Activated CD8-positive, alpha-beta memory T cell treated with anti-CD3 and anti-CD28 coated beads, Interleukin-2, amount 50 U/mL, for 24 hours (primary cell): ENCODE results near the gene KCNQ5.

Experiments
- DNase-seq: peaks from one replicate; pipeline ENCODE4 v3.0.0-alpha.2; 2020; ENCODE audit errors: extremely low read depth

Gene KCNQ5

DNA sequence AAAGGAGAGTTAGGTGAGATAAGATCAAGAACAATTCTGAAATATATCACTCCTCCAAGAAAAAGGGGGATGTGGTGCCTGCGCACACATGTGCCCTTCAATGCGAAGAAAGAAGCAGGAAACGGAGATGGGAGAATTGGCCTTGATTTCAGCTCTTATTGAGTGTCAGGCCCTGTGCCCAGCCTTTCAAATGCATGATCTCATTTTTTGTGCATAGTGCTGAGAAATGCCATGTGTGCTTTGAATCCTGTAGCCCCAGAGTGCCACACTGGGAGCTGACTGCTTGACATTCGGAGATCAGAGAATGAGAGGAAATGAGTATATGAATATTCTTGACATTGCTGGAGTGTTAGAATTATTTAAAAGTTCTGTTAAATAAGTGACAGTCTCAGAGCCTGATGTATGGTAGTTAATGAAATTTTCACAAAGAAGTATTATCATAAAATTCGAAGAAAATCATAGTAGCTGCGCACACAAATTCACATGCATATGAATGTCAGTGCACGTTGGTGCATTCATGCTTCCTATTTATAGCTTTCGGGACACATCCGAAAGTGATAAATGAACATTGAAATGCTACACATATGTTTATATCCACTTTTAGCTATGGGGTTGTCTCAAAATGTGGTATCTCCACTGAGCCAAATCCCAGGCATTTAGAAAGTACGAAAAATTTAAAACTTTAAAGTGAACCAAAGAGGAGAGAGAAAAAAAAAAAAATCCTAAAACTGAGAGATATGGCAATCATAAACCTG, 172.0 kb downstream of the KCNQ5 start:
- no peak for DNase-seq

DNA sequence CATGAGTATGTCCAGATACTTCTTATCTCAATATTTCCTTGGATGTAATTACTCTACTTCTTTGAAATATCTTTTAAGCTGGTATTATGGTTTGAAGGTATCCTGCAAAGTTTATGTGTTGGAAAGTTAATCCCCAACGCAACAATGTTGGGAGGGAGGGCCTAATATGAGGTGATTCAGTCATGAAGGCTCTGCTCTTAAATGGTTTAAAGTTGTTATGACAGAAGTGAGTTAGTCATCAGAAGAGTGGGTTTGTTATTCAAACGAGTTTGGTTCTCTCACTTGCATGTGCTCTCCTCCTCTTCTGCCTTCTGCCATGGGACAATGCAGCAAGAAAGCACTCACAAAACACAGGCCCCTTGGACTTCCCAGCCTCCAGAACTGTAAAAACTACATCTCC, 176.3 kb downstream of the KCNQ5 start:
- DNase-seq: no peak

DNA sequence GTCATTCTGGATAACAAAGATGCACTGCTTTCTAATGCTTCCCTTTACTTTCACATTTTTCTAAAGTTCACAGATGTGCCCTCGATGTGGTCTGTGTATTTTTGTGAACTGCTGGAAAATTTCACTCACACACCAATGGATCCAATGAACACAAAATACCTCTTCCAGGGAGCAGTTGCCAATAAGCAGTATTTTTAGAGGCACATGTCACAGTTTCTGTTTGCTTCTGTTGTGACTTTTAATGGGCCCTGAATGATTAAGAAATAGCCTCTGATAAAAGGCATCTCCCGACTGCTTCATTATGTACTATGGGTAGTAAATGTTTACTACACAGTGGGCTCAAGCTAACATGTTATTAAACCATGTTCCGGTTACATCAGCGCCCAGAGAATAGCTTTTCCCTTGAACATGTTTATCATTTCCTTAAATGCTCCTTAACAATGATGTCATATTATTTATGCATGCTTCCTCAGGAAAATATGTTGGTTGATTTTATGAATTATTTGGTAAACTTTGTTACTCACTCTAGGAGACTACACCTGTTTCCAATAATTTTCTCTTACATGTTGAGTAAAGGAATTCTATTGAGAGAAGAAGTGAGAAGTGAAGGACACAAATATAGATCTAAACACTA, 188.0 kb downstream of the KCNQ5 start:
- no peak for DNase-seq

- no peak for DNase-seq
These were observed 188.9 kb downstream of the KCNQ5 start for GRCh38 chr6:72810571-72811280.

GRCh38 chr6:72811971-72812421, 190.1 kb downstream of the KCNQ5 start:
- DNase-seq: no peak

DNA sequence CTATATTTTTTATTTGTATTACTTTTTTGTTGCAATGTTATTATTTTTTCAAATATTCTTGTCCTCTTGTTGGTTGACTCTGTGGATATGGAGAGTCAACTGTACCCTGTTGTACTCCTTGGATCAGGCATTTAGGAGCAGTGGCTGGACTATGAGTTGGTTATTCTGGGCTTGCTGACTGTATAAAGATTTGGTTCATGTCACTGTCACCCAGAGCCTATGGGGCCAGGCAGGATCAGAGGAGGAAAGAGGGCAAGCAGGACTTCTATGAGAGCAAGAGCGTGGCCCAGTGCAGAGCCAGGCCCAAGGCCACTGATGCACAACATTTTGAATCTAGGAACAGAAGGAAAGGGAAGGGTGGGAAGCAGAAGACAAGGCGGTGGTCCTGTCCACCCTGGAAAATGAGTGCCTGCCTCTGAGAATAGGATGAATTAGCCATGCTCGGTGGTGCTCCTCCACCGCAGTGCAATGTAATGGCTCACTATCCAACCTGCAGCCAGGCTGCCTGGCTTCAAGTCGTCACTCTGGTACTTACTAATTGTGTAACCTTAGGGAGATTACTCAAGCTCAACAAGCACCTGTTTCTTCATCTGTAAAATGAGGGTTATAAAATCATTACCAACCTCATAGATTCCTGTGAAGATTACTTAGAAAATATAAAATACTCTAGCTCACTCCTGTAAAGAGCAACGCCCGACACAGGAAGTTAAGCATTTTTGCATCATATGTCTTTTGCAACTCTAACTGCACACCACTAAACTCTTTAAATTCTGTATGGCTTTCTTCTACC, 192.1 kb downstream of the KCNQ5 start:
- DNase-seq: no peak

DNA sequence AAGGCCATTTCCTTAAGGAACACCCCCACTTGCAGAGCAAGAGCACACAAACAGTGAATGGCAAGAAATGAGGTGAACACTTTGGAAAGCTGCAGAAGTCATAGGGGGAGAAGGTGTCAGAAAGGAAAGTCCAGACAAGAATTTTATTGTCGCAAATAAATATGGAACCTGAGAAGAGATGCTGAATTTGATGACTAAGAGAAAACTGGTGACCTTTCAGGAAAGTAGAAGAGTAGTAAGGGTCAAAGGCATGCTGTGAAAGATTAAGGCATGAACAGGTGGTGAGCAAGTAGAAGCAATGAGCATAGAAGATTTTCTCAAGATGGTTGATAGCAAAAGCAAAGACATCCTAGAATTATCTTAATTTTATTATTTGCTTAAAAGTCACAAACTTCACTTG, 194.2 kb downstream of the KCNQ5 start:
- no peak for DNase-seq

DNA sequence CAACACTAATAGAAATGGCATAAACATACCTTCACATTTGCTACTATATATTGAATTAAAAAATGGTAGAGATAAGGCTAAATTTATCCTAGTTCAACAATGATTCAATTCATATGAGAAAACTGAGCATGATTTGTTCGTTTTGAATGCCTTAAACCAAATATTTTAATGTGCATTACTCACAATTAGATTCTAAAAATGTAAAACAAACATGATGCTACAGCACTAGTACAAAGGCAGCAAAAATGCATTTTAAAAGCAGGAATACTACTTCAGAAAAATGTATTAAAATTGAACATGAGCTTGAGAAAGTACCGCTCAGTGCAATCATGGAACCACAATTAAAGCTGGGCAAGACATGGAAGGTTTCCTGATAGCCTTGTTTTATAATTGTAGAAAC, 195.3 kb downstream of the KCNQ5 start:
- DNase-seq: no peak

DNA sequence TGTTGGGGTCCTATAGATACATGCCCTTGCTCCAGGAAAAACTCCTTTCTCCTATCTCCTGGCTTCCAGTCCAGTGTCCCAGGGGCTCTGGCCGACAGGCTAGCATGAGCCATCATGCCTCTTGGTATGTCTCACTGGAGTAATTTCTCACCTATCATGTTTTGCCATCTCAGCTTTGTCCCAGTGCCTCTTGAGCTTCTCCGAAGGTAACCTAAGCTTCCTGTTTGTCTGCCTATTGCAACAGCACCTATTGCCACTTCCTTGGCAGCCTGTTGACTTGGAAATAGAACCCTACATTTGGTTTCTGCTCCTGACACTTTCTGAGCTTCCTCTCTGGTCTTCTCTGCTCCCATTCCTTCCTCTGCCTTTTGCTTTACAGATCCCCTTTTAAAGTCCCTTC, 197.7 kb downstream of the KCNQ5 start:
- no peak for DNase-seq

DNA sequence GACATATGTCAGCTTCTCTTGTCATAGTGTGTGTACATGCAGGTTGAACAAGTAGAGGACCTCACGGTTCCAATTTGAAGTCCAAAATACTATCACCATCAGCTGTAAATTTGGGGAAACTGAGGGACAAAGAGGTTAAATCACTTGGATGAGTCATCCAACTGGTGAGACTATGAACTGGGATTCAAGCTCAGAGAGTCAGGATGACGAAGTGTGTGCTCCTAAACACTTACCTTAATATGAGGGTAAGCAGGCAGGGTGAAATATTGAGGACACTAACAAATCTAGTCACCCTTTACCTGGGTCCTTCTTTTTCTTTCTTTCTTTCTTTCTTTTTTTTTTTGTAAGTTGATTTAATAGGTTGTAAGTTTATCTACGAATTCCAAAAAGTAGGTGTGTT, 198.3 kb downstream of the KCNQ5 start:
- DNase-seq: no peak

DNA sequence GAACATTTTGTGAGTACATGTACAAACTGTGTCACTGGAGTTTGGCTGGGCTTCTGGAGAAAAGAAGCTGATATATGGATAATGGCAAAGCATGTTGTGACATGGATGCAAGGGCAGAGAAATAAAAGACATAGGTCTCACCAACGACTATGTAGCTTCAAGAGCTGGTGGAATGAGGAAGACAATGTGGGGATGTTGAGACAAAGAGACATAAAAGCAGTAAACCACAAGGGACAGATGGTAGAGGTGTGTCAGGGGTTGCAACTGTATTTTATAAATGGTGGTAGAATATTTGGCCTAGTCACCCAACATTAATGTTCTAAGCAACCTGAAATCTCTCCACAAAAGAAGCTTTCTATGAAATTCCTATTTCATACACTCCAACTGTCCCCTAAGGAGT, 199.0 kb downstream of the KCNQ5 start:
- DNase-seq: no peak

DNA sequence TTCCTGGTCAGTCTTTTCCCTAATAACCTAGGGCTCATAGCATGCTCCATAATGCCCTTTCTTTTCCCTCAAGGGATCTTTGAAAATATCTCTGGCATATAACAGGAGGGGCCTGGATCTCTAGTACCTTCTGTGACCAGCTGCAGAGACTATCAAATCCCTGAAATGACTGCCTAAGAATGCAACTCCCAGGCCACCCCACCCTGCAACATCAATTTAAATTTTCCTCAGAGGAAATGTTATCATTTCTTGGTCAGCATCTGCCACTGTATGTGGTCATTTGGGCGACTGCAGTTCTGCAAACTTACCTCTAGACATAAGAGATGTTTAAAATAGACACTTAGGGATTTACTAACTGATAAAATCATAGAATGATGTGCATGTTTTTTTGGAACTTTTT, 200.2 kb downstream of the KCNQ5 start:
- no peak for DNase-seq

- DNase-seq: no peak
These were observed 200.8 kb downstream of the KCNQ5 start for GRCh38 chr6:72822691-72823090.

DNA sequence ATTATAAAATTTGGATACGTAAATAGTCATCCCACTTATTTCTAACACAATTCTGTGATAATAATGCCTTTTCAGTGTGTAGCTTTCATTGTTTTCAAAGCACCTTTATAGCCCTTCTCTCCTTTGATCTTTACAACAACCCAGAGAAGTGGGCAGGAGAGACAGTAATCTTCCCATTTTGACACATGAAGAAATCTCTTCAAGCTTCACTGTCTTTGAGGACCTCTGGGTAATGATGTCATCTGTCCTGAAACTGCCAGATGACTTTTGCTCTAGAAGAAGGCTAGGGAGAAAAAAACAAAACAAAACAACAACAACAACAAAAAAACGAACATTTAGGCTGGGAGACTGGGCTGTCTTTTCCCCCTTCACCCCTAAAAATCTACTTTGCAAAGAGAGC, 203.0 kb downstream of the KCNQ5 start:
- no peak for DNase-seq

DNA sequence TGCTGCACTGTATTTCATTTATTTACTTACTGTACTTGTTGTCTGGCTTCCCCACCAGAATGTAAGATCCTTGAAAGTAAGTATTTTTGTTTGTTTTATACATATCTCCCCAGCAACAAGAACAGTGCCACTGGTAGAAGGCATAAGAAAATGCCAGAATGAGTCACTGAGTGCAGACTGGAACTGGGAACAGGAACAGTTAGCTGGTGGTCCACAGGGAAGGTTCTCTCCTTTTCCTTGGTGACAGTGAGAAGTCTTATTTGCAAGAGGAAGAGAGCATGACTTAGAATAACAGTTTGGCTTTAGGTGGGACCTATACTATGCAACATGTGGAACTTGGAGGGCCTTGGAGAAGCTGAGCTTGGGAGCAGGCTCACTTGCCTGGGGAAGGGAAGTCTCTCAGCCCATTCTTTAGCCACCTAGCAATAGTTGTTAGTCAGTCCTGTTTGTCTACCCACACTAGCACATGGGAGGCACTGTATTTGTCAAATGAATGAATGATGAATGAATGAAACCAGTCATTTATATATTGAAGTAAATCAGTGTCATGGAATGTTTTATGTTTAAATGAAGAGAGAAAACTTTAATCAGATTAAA, 203.5 kb downstream of the KCNQ5 start:
- DNase-seq: no peak

GRCh38 chr6:72826037-72826436, 204.2 kb downstream of the KCNQ5 start:
- no peak for DNase-seq

GRCh38 chr6:72826744-72827438, 205.0 kb downstream of the KCNQ5 start:
- DNase-seq: no peak

DNA sequence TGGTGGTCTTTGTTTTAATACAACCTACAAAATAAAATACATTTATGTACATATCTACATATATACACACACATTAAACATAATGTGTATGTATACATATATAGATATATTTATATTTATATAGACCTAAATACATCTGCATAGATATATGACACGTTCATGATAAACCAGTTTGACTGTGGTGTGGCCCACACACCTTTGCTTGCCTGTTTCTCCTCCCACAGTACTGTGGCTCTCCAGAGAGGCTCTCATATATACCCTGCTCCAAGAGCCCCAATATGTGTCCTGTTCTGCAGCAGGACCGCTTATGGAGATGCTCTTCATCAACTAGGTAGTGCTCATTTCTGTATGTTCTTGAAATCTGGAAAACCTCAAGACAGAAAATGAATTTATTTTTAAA, 207.0 kb downstream of the KCNQ5 start:
- no peak for DNase-seq

DNA sequence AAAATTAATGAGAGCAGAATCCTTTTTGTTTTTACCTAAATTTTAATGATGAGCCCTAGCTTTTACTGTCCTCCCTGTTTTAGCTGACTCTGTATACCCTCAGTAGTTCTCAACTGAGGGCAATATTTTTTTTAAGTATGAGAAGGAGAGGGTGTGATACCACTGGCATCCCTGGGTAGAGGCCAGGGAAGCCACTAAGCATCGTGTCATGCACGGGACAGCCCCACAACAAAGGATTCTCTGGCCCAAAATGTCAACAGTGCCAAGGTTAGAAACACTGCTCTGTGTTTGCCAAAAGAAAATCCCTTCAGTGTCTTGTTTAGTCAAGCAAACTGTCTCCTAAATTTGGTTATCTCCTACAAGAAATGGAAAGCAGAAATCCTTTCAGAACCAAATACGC, 210.4 kb downstream of the KCNQ5 start:
- DNase-seq: no peak

GRCh38 chr6:72835749-72836148, 213.9 kb downstream of the KCNQ5 start:
- no peak for DNase-seq

DNA sequence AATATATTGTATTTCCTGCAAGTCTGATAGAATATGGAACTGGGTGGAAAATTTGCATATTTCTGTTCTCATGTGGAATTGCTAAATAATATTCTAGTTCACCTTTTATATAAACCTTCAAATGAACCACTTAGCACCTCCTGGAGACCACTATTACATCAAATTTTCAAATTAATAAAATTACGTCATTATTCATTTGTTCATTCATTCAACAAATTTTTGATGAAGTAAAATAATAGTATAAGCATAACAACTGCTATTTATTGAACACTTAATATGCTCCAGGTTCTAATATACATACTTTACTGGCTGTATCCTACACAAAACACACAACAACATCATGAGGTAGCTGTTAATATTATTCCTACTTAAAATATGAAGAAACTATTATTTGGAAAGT, 215.1 kb downstream of the KCNQ5 start:
- DNase-seq: no peak
